Transverse colon (tissue), 4 donors: ENCODE measurements around the gene CEP192.

Experiments
- EP300 ChIP-seq: sonication (generic); formaldehyde crosslinking; IDR thresholded peaks from one replicate; pipeline ENCODE4 v1.6.1; 2017; ENCODE audit warnings: antibody characterized with exemption, low read depth
- POLR2A ChIP-seq: fragments of 450-650 bp; IDR thresholded peaks from one replicate; pipeline ENCODE4 v1.6.1; 2016; ENCODE audit warnings: antibody characterized with exemption, mild to moderate bottlenecking, moderate library complexity
- POLR2AphosphoS5 ChIP-seq, 3 donors: sonication (generic); formaldehyde crosslinking; IDR thresholded peaks; one replicate each; pipeline ENCODE4 v1.6.1; 2016; ENCODE audit warnings: antibody characterized with exemption in 3 of 3
- TF ChIP-seq, protein P1 (sequence below), 5 experiments: fragments of 200-600 bp in 3 of 5; fragments of 450-650 bp in 2 of 5; sonication (generic) in 3 of 5; IDR thresholded peaks; 1 replicate in 2 of 5; 2 replicates in 3 of 5; pipeline ENCODE4 v1.5.1; 2016 to 2017; ENCODE audit warnings: antibody characterized with exemption in 5 of 5, inconsistent platforms in 3 of 5, mild to moderate bottlenecking in 2 of 5, moderate library complexity in 1 of 5

DNA sequence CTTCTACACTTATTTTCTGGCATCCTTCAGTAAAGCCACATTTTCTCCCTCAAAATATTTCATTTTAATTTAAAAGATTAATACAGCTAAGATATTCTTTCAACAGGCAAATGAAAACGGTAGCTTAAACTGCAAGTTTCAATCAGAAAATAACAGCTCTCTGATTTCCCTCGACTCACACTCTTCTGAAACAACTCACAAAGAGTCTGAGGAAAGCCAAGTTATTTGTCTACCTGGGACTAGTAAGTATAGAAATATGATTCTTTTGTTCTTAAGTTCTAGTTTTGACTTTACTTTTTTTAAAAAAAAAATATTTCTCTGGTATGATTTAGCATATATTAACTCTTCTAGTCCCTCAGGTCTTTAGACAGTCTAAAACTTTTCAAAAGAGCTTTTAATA lies 27.2 kb downstream of the CEP192 start:
- no peak for TF ChIP-seq POLR2A
- TF ChIP-seq, protein P1, sequence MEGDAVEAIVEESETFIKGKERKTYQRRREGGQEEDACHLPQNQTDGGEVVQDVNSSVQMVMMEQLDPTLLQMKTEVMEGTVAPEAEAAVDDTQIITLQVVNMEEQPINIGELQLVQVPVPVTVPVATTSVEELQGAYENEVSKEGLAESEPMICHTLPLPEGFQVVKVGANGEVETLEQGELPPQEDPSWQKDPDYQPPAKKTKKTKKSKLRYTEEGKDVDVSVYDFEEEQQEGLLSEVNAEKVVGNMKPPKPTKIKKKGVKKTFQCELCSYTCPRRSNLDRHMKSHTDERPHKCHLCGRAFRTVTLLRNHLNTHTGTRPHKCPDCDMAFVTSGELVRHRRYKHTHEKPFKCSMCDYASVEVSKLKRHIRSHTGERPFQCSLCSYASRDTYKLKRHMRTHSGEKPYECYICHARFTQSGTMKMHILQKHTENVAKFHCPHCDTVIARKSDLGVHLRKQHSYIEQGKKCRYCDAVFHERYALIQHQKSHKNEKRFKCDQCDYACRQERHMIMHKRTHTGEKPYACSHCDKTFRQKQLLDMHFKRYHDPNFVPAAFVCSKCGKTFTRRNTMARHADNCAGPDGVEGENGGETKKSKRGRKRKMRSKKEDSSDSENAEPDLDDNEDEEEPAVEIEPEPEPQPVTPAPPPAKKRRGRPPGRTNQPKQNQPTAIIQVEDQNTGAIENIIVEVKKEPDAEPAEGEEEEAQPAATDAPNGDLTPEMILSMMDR (IDR thresholded peaks at IDR 0.05) = no peak
- no peak for TF ChIP-seq EP300
- no peak for TF ChIP-seq POLR2AphosphoS5 (IDR thresholded peaks at IDR 0.05)
